Stimulated activated CD4-positive, alpha-beta T cell treated with anti-CD3 and anti-CD28 coated beads, Interleukin-1b, Interleukin-23, amount 100 ng/mL, for 48 hours (primary cell): ENCODE measurements around the gene SIPA1L3.
A peak's percentile ranks its signal among the peaks of the same experiment; 100 is the strongest.

Experiments
- DNase-seq: peaks from one replicate; pipeline ENCODE4 v3.0.0-alpha.2; 2020

SIPA1L3 gene

GRCh38 chr19:38196245-38196837, 289.3 kb downstream of the SIPA1L3 start:
- DNase-seq = no peak

GRCh38 chr19:38196948-38197656, 290.1 kb downstream of the SIPA1L3 start:
- DNase-seq = no peak

GRCh38 chr19:38197937-38198704, 291.1 kb downstream of the SIPA1L3 start:
- DNase-seq = no peak

GRCh38 chr19:38199340-38199739, 292.3 kb downstream of the SIPA1L3 start:
- DNase-seq = no peak

GRCh38 chr19:38201731-38202130, 294.7 kb downstream of the SIPA1L3 start:
- DNase-seq = no peak

GRCh38 chr19:38202504-38202903, 295.5 kb downstream of the SIPA1L3 start:
- no peak for DNase-seq

GRCh38 chr19:38203197-38203596, 296.2 kb downstream of the SIPA1L3 start:
- no peak for DNase-seq

GRCh38 chr19:38204096-38204495, 297.1 kb downstream of the SIPA1L3 start:
- no peak for DNase-seq

GRCh38 chr19:38204728-38205127, 297.7 kb downstream of the SIPA1L3 start:
- no peak for DNase-seq

- DNase-seq = no peak
Measured at GRCh38 chr19:38206006-38206745, 299.2 kb downstream of the SIPA1L3 start.

GRCh38 chr19:38206928-38207327, 299.9 kb downstream of the SIPA1L3 start:
- no peak for DNase-seq

GRCh38 chr19:38207543-38207942, 300.5 kb downstream of the SIPA1L3 start:
- DNase-seq = no peak

- DNase-seq = no peak
Measured at GRCh38 chr19:38208571-38208970, 301.6 kb downstream of the SIPA1L3 start.

- no peak for DNase-seq
Measured at GRCh38 chr19:38209152-38209551, 302.1 kb downstream of the SIPA1L3 start.

GRCh38 chr19:38209671-38210457, 302.9 kb downstream of the SIPA1L3 start:
- no peak for DNase-seq

- DNase-seq = no peak
Measured at GRCh38 chr19:38210458-38210987, 303.5 kb downstream of the SIPA1L3 start.

- DNase-seq = no peak
Measured at GRCh38 chr19:38211151-38211591, 304.2 kb downstream of the SIPA1L3 start.

- DNase-seq = no peak
Measured at GRCh38 chr19:38211766-38212165, 304.8 kb downstream of the SIPA1L3 start.

- DNase-seq = no peak
Measured at GRCh38 chr19:38213469-38213868, 306.5 kb downstream of the SIPA1L3 start.

GRCh38 chr19:38213911-38214625, 307.1 kb downstream of the SIPA1L3 start:
- DNase-seq = peak; percentile 82
